Fibroblast of skin of left quadriceps (primary cell): ENCODE data around the gene SYT8.

ENCODE experiments used
- DNase-seq, 2 experiments: peaks; one replicate each; pipeline ENCODE4 v3.0.0-alpha.2; 2013; ENCODE audit warnings: low read depth in 2 of 2

The SYT8 gene

GRCh38 chr11:1831338-1832210 is 3.2 kb upstream of the SYT8 start:
- no peak for DNase-seq

- no peak for DNase-seq
Observed at GRCh38 chr11:1832211-1832919, 2.4 kb upstream of the SYT8 start.

GRCh38 chr11:1832920-1833295 is 1.9 kb upstream of the SYT8 start:
- no peak for DNase-seq

GRCh38 chr11:1834062-1834610 is 654 bp upstream of the SYT8 start:
- no peak for DNase-seq

GRCh38 chr11:1835671-1836010 is 851 bp downstream of the SYT8 start:
- DNase-seq: no peak

GRCh38 chr11:1836011-1836945 is 1.5 kb downstream of the SYT8 start:
- DNase-seq: no peak

- peak; percentile 27 to 29 for DNase-seq
Observed at GRCh38 chr11:1837171-1838076, 2.6 kb downstream of the SYT8 start.

- no peak for DNase-seq
Observed at GRCh38 chr11:1838077-1838425, 3.3 kb downstream of the SYT8 start.

- DNase-seq: no peak
Observed at GRCh38 chr11:1838426-1839144, 3.8 kb downstream of the SYT8 start, which contains the start of gene TNNI2. Gene TNNI2, plus strand, starts transcription at chr11:1838981. Its CDS starts 716 bp downstream, at chr11:1839697.

- DNase-seq: no peak
Observed at GRCh38 chr11:1839204-1839923, 4.6 kb downstream of the SYT8 start.

- DNase-seq: no peak
Observed at GRCh38 chr11:1839924-1840779, 5.4 kb downstream of the SYT8 start.

- no peak for DNase-seq
Observed at GRCh38 chr11:1840780-1841480, 6.1 kb downstream of the SYT8 start.

- no peak for DNase-seq
Observed at GRCh38 chr11:1841511-1842148, 6.8 kb downstream of the SYT8 start.

GRCh38 chr11:1842149-1843097 is 7.6 kb downstream of the SYT8 start:
- DNase-seq: no peak

- DNase-seq: no peak
Observed at GRCh38 chr11:1843098-1843473, 8.3 kb downstream of the SYT8 start.

- DNase-seq: no peak
Observed at GRCh38 chr11:1843796-1844195, 9.0 kb downstream of the SYT8 start.
